NCI-H82 (cell line): ENCODE data around the gene SYNPR.
A peak's percentile ranks its signal among the peaks of the same experiment; 100 is the strongest.

Experiments used
- DNase-seq: peaks from one replicate; lab custom pipeline; 2025; lab: John Stamatoyannopoulos, UW

SYNPR gene

DNA sequence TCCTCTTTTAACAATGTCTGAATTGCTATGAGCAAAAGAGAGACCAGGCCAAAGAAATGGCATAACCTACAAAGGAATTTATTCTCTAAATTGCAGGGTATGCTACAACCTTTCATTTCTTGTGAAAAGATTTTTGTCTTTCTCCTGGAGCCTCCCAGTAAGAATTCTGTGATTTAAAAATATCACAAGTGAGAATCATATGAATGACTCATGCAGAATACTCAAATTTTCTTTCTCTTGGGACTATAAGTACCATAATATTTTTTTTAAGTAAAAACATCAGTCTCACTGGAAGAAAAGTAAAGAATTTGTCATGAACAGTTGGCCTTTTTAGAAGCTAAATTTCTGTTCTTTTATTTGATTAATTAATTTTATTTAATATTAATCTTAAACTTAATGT lies 26.3 kb downstream of the SYNPR start:
- DNase-seq: no peak

DNA sequence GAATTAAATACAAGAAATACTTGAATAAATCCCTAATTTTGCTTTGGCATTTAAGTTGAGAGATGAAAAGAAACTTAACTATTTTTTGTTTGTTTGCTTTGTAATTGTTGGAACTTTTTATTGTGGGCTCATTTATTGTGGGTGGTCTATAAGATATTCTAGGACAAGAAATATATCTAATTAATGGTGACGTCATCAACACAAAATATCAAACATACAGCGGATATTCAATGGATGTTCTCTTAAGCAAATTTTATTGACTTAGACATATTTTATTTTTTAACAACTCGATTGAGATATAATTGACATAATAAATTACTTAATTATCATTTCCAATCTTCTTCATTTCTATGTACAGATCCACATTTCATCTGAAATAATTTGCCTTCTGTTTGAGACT lies 30.0 kb downstream of the SYNPR start:
- no peak for DNase-seq

DNA sequence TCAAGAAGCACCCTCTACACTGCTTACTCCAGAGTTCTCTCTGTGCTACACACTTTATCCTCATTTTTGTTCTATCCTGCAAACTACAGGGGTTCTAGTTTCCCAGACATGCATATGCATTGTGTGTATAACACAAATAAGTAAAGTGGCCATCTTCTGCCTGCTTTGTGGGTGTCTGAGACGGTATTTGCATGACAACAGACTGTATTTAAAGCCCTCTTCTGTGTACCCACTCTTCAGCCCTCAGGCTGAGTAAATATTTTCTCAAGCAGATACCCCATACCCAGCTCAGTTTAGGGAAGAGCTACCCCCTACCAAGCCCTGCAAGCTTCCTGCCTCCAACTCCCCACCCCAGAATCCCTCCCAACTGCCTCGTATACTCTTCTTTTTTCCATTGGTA lies 31.7 kb downstream of the SYNPR start:
- no peak for DNase-seq

DNA sequence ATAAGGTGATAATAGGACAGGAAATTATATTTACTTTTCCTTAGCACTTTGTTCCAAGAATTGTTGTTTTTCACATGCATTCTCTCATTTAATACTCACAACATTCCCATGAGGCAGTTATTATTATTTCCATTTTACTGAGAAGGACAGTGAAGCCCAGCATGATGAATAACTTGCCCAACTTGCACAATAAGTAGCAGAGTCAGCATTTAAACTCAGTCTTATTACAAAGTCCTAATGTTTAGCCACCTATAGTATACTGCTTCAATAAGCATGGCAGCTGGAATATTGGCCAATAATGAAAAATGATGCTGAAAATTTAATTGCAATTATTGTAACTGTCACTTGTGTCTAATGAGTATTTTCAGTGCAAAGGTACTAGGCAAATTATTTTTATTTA lies 45.7 kb downstream of the SYNPR start:
- no peak for DNase-seq

DNA sequence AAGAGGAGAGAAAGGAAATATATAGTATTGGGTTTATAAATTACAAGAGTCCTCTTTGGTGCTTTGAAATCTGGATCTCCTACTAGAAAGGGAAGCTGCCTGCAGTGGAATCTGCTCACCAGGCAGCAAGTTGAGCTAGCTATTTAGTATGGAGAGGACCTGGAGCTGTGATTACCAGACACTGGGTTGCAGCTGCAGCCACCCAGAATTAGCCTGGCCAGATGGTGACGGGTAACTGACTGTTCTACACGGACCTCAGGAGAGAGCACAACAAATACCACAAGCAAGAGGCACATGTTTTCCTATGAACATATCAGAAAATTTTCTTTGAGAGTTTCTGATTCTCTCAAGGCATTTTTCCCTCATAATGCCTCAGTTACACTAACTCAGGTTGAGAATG lies 46.5 kb downstream of the SYNPR start:
- peak; percentile 66 for DNase-seq

DNA sequence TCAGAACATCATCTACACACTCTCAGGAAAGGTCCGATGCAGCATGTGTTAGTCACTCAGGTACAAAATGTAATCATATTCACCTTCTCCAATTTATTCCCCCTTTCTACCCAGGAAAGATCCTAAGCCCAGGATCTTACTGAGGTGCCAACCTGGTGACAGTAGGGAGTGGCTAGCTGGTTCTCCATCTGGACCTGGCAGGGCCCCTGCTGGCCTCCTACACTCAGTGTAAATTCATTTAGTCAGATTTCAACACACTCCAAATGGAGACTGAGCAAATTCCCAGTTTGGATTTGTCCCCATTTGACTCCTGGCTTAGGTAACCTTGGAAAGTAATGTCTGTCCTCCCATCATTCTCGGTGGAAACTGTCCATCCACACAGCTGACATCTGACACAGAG lies 47.3 kb downstream of the SYNPR start:
- no peak for DNase-seq

DNA sequence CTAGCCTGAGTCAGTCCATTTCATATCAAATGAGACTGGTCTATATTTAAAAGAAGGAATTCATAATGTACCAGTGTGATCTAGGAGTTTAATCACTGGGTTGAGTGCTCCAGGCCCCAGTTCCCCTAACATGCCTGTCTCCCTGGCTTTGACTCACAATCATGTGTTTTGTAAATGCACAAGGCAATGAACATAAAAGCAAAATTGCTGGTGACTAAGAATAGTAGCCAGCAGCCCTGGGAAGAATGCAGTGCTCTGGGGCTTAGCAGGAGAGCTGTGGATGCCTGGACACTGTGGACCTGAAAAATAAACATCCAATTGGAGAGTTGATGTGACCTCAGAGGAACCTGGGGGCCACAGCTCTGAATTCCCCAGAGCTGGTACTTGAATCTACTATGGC lies 50.3 kb downstream of the SYNPR start:
- DNase-seq: no peak

DNA sequence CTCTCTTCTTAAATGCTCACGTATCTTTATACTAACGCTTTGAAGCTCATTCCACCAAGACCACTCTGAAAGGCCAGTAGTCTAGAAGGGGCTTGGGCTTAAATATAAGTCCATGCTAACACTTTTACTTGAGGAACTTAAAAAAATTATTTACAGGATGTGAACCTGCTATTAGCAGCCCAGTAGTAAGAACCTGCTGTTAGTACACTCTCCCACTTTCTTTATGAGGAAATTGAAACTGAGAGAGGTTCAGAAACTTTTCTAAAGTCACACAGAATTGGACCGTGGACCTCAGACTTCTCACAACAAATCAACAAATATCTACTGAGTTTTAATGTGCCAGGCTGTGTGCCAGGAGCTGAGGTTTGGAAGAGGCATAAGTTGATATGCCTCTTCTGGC lies 53.4 kb downstream of the SYNPR start:
- no peak for DNase-seq

DNA sequence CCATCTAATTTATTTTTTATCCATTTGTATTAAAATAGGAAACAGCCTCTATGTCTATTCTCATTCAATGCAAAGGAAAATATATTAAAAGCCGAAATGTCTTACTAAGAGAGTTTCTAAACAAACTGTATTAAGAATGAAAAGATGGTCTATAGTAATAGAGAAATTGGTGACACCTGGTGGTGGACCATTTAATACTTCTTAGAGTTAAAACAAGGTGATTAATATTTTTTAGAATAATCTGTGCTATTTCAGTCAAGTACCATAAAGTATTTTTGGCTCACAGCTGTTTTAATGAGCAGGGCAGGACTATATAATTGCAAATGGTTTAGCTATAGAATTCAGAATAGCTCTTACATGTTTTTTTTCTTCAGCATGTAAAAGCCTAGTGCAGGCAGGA lies 55.7 kb downstream of the SYNPR start:
- DNase-seq: peak; percentile 22

DNA sequence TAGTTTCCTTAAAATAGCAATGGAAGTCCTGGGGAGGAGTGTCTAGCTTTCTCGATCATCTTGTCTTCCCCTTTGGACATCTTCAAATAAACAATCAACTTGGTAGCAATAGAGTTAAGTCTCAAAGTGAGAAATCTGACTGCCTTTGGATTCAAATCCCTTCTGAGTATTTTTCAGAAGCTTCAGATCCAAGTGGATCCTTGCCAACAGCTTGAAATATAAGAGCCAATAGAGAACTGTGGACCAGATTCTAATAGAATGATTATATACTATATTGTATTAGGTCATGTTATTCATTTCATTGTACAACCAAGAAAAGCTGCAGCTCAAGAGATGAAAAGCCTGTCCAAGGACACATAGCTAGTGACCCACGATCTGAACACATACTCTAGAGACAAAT lies 60.2 kb downstream of the SYNPR start:
- DNase-seq: no peak

DNA sequence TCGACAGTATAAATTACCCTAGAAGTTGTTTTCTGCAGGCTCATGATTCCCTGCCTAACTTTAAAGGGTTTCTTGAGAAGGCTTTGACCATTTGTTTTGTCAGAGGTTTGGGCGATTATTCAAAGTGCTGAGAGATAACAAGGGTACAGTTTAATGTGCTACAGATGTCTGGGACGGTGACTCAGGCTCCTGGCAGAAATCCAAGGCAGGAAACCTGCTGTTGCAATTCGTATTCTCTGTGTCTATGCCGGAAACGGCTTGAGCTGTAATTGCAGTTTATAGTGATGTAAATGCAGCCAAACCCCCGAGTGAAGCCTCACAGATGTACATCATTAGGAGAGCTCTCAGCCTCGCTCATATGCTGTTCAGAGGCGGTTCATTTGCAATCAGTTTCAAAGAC lies 65.6 kb downstream of the SYNPR start:
- DNase-seq: peak; percentile 86

DNA sequence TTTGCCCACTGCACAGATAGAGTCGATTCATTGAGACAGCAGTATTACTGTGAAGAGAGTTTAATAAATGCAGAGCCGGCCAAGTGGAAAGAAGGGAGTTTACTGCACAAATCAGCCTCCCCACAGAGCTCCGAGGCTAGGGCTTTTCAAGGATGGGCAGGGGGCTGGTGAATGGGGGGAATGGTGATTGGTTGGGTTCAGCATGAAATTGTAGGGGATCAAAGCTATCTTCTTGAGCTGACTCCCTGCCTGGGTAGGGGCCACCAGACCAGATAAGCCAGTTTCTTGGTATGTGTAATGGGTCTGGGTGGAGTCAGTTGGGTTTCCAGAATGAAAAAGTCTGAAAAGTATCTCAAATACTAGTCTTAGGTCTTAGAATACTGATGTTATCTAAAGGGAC lies 66.6 kb downstream of the SYNPR start:
- DNase-seq: no peak

DNA sequence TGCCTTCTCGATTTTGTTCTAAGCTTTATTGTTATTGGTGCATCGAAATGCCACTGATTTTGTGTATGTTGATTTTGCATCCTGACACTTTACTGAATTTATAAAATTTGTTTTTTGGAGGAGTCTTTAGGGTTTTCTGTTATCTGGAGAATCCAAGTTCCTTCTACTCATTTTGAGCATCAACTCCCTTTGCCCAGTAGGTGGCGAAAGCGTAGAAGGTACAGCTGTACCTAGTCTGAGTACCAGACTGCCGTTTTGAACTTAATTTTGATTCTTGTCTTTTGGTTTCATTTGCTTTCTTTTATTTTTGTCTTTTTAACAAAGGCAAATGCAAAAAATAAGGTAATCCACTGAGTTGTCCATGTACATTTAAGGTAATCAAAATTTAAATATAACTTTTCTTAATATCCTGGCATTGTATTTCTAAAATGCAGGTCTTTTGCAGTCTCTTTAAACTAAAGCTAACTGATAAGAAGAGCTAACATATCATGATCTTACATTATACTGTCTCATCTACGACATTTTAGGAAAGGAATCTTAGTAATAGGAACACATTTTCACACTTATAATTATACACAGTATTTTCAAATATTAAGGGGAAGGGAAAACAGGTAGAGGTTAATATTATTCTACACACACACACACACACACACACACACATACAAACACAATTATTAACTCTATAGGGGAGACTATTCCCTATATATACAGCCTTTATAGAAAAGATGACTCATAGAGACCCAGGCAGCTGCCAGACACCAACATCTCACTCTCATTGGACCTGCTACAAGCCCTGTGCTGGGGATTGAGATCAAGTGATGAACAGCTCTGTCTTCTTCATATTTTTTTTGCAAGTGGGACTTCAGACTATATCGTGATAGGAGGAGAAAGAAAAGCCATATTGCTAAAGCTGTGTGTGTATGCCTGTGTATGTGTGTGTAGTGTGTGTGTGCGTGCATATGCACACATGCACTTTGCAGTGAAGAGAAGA lies 71.8 kb downstream of the SYNPR start:
- peak; percentile 81 for DNase-seq

DNA sequence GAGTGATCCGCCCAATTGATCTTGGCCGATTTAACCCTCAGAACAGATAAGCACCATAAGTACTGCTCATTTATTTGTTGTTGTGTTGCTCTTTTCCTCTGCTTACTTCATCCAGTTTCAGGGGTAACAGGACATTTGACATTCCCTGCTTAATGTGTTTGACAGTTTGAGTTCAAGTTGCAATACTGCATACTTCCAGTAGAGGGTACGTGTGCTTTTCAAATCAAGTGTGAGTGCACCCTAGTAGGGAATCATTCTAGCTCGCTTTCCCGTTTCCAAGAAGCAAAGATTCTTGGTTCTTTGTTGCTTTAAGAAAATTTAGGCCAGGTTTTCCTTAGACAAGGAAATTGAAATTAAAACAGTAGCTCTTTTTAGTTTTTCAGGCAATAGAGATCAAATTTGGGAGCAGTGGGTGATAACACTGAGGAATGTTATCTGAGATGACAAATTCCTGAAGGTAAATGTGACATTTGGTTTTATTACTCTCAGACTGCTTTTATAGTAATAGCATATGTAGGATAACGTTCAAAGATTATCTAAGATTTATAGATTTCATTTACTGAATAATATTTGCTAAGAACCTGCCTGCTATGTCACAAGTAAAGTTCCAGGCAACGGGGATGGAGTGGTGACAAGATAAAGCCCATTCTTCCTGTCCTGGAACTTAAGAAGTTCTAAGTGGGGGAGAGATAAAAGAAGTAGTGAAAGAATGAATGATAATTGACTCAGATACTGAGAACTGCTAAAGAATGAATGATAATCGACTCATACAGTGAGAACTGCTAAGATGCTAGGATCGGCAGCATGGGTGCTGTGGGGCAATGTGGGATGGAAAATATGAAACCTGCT lies 73.3 kb downstream of the SYNPR start:
- peak; percentile 71 for DNase-seq

DNA sequence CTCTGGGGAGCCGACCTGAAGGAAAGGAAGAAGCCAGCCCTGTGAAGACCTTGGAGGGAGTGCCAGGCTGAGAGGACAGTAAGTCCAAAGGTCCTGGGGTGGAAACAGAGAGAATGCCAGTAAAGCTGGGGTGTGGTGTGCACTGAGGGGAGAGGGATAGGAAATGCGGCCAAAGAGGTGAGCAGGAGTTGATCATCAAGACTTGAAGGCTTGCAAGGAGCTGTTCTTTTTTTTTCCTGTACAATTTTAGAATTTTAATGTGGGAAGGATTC lies 73.8 kb downstream of the SYNPR start:
- DNase-seq: no peak

DNA sequence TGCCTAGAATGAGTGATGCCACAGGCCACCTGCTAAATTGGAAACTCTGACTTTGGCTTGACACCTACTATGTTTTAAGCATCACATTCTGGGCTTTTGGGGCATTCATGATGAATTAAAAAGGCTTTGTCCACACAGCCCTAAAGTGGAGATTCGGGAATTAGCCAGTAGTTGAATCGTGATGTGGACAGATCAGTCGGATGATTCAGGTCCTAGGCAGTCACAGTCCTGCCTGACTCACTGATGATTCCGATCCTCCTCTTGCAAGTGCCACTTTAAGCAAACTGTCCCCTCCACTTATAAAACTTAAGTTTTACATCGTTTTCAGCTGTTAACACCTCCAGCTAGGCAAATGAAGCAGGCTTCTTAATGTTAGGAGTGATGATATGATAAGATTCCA lies 75.3 kb downstream of the SYNPR start:
- no peak for DNase-seq

DNA sequence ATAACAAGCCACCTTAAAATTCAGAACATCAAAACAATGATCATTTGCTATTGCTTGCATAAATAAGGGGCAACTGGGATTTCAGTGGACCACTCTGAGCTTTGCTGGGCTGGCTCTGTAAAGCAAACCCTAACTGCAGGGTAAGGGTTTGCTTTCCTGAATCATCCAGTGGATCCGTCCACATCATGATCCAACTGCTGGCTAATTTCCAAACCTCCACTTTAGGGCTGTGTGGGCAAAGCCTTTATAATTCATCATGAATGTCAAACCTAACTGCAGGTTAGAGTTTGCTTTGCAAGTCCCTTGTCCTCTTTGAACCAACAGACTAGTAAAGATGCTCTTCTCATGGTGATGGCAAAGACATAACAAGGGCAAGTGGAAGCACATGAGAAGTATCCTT lies 76.1 kb downstream of the SYNPR start:
- DNase-seq: no peak

DNA sequence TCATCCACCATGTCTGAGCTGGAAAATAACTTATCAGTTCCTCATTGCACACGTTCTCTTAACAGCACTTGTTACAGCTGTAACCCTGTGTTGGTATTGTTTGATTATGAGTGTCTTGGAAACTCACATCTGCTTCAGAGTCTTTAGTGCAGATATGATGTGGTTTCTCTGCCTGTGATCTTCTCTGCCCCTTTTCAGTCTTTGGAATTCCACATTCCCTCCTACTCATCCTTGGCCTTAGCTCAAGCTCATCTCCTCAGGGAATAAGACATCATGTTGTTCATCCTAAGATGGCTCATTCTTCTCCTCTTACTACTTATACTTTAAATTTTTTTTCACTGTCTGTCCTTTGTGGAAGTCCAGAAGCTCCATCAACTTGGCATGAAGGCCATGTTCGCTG lies 77.7 kb downstream of the SYNPR start:
- DNase-seq: no peak

DNA sequence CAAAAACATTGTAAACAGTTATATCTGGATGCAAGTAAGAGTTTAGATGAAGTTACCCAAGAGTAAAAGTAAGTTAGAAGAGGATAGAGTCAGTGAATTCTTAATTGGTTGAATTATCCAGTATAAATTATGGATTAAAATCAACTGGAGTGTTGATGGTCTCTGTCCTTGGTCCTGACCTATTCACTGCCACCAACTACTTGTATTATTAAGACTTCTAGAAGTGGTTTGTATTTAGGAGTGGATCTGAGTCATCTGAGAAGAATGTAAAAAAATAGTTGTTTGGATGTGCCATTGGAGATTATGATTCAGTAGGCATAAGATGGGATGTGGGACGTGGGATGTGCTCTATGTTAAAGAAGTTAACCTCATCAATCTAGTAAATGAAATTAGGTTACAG lies 86.4 kb downstream of the SYNPR start:
- no peak for DNase-seq

DNA sequence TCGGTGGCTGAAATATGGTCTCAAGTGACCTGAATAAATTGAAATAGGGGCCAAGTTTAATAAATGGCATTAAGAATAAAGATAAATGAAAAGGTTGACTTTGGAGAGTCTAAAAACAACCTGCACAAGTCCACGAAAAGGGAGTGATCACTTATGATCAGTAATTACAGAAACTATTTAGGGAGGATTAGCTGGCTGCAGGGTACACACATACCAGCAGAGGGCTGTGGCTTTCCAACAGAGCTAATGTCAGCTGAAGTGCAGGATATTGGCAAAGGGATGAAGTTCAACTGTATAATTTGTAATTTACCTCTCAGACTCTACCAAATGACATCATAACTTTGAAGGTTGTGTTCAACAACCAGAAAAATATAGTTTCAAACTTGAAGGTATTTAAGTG lies 86.8 kb downstream of the SYNPR start:
- DNase-seq: peak; percentile 67

DNA sequence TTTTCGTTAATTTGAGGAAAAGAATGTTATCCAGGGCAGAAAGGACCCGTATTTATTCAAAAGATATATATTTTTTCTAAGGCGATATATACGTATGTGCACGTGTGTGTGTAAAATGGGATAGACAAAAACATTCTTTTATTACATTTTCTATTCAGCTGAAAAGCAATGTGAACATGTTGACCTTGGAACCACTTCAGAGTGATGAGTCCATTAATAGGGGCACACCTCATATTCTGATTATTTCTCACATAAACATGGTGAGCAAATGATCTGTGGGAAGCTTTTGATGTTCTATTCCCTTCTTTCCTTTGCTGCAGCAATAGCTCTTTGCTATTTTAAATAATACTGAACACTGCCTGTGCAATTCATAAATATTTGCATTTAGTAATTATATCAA lies 87.6 kb downstream of the SYNPR start:
- DNase-seq: no peak

DNA sequence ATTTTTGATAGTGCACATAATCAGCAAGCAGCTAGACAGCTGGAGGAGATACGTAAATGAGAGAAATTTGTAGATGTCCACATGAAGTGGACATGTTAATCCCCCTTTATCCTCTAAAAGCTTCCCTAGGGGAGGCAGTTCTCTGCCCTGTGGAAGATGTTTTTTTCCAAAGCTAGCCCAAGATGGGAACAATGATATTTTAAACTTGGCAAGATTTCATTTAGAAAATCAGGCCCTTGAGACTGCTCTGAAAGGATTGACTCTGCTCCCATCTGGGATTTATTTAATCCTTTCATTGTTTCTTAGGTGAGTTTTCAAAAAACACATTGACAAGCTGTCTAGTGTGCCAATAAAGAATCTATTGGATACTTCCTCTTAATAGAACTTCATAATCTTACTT lies 92.0 kb downstream of the SYNPR start:
- DNase-seq: peak; percentile 51

DNA sequence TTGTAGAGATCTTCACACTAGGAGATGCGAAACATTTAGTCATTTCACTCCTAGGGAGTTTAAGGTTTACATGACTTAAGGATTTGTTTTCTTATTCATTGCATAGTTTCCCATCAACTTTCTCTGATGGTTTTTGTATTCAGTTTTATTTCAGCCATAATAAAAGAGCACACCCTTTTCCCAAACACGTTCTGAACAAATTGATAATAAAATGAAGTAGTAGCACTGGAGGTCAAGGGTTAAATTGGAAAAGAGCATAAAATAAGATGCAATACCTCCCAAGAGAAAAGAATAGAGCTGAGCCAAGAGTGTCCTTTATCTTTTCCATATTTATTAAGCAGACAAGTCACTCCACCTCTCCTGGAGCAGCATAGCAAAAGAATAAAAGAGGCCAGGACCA lies 104.9 kb downstream of the SYNPR start:
- DNase-seq: no peak
